NCI-H187 treated with DMSO at 0.1 percent for 48 hours (cell line): ENCODE data around the gene CA14.
"Not testable (repeated sequence)": the region's sequence is repeated elsewhere in the genome, so short reads cannot be mapped to it uniquely, and the experiment has no call there.

ENCODE experiments used
- DNase-seq: peaks from one replicate; lab custom pipeline; 2025; lab: John Stamatoyannopoulos, UW

The CA14 gene

GRCh38 chr1:150280138-150280707 lies 22.6 kb downstream of the CA14 start:
- no peak for DNase-seq

- DNase-seq, result peak; percentile 83
Measured at GRCh38 chr1:150281221-150281757, 23.7 kb downstream of the CA14 start.

- DNase-seq, result peak; percentile 100
Measured at GRCh38 chr1:150281758-150282557, 24.4 kb downstream of the CA14 start, which contains the start of gene CIART. Gene CIART (plus strand): TSS chr1:150282554. CDS start chr1:150283268, 714 bp downstream.

GRCh38 chr1:150282558-150282958 lies 25.0 kb downstream of the CA14 start:
- DNase-seq, result no peak

GRCh38 chr1:150283260-150283659 lies 25.7 kb downstream of the CA14 start:
- no peak for DNase-seq

GRCh38 chr1:150288382-150288781 lies 30.8 kb downstream of the CA14 start:
- no peak for DNase-seq

- no peak for DNase-seq
Measured at GRCh38 chr1:150288822-150289221, 31.2 kb downstream of the CA14 start.

- DNase-seq, result peak; percentile 90
Measured at GRCh38 chr1:150293433-150294253, 36.1 kb downstream of the CA14 start, which contains the start of gene MRPS21. Gene MRPS21 (plus strand): TSS chr1:150293861. CDS start chr1:150294367, 506 bp downstream.

GRCh38 chr1:150295476-150295875 lies 37.9 kb downstream of the CA14 start:
- DNase-seq, result no peak

GRCh38 chr1:150299716-150300115 lies 42.1 kb downstream of the CA14 start:
- no peak for DNase-seq

GRCh38 chr1:150302338-150302737 lies 44.8 kb downstream of the CA14 start:
- no peak for DNase-seq

- DNase-seq, result no peak
Measured at GRCh38 chr1:150302902-150303301, 45.3 kb downstream of the CA14 start.

- not testable (repeated sequence) for DNase-seq
Measured at GRCh38 chr1:150308585-150308984, 51.0 kb downstream of the CA14 start.

GRCh38 chr1:150309758-150310508 lies 52.4 kb downstream of the CA14 start:
- DNase-seq, result no peak

GRCh38 chr1:150311762-150312161 lies 54.2 kb downstream of the CA14 start:
- DNase-seq, result no peak
